ENCODE results near the gene LHX8. TPM values are rescaled to one million over a fixed set of nuclear protein-coding genes. Genes with fewer than 3 reads are reported as not detected.
"Not testable (repeated sequence)": the region's sequence is repeated elsewhere in the genome, so short reads cannot be mapped to it uniquely, and the experiment has no call there.

LHX8 gene
- total and polyA plus RNA-seq, 2 experiments from 2014 or later, result not detected

DNA sequence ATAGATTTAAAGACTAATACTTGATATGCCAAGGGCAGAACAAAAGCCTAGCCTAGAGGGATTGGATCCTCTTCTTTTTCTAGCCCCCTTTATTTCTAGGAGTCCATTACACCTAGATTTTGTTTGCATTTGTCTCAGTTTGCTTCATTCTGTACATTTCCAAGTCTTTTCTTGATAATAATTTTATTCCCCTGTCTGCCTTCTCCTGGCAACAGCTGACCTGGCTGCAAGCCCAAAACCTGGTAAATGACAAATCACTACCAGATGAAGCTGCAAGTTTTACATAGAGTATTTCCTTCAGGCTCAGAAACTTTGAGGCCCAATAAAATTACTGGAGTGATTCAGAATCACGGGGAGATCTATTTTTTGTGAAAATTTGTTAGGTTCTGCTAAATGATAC is 36.5 kb upstream of the LHX8 start:
- DNase-seq, result peak; percentile 27
- TF ChIP-seq EZH2phosphoT487 (IDR thresholded peaks at IDR 0.05; ENCODE audit: insufficient read depth, low read depth) (no peak), EZH2 (IDR thresholded peaks at IDR 0.05; ENCODE audit: insufficient read depth, poor library complexity, severe bottlenecking) (no peak)
- in situ Hi-C loops (cut with MboI), result no loop called here
- no peak overlapping the region for H2AFZ ChIP-seq
- WGBS, 2 experiments (ENCODE audit: low coverage in 1 of 2, low lambda C conversion rate in 2 of 2, missing lambda C conversion rate in 2 of 2), result 0 to 4% methylated on average over 1 of the region's 1 CpG
- H3K36me3 ChIP-seq (ENCODE audit: low read depth), result no peaks in the 10 kb centered on the region
- no peak overlapping the region for H3K9ac ChIP-seq
- no peaks in the 10 kb centered on the region for H4K20me1 ChIP-seq (ENCODE audit: insufficient read depth)
- no peaks in the 10 kb centered on the region for H3F3A ChIP-seq (ENCODE audit: insufficient read depth)
- H3K4me3 ChIP-seq, result no peak overlapping the region
- H3K27me3 ChIP-seq (replicated peaks; ENCODE audit: insufficient read depth), result no peaks in the 10 kb centered on the region
- no peaks in the 10 kb centered on the region for H3K4me1 ChIP-seq (ENCODE audit: insufficient read depth)
- H3K4me2 ChIP-seq (ENCODE audit: unreplicated experiment), result no peak overlapping the region
- no peak overlapping the region for H3K27ac ChIP-seq
- no peaks in the 10 kb centered on the region for H3K9me2 ChIP-seq (ENCODE audit: insufficient read depth)
- H3K79me2 ChIP-seq (ENCODE audit: insufficient read depth), result no peaks in the 10 kb centered on the region
- H3K9me3 ChIP-seq (ENCODE audit: low read depth), result no peaks in the 10 kb centered on the region

DNA sequence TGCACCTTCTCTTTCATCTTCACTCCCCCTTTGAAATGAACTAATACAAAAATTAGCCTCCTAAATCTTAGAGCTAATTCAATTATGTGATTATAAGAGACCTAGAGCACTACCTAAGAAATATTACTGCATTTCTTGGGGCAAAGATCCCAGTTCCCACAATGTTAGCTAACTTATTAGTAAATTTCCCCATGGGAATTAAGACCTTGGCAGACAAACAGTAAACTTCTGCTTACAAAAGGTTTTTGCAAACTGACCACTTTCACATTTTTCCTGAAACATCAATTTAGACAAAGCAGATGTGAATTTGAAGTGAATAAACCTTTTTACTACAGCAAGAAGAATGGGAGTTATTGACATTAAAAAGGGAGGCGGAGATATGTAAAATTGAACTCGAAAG is 34.6 kb upstream of the LHX8 start:
- no peaks in the 10 kb centered on the region for H3K4me1 ChIP-seq (ENCODE audit: insufficient read depth)
- no peak for TF ChIP-seq EZH2 (IDR thresholded peaks at IDR 0.05; ENCODE audit: insufficient read depth, poor library complexity, severe bottlenecking)
- TF ChIP-seq EZH2phosphoT487 (IDR thresholded peaks at IDR 0.05; ENCODE audit: insufficient read depth, low read depth), result no peak
- H3K9me3 ChIP-seq (ENCODE audit: low read depth), result no peaks in the 10 kb centered on the region
- H3K4me3 ChIP-seq, result no peak overlapping the region
- DNase-seq, result no peak
- H3K79me2 ChIP-seq (ENCODE audit: insufficient read depth), result no peaks in the 10 kb centered on the region
- H3K9me2 ChIP-seq (ENCODE audit: insufficient read depth), result no peaks in the 10 kb centered on the region
- no peaks in the 10 kb centered on the region for H3F3A ChIP-seq (ENCODE audit: insufficient read depth)
- H3K9ac ChIP-seq, result no peak overlapping the region
- WGBS, 2 experiments (ENCODE audit: low coverage in 1 of 2, low lambda C conversion rate in 2 of 2, missing lambda C conversion rate in 2 of 2), result 21 to 29% methylated on average over 2 of the region's 2 CpGs
- no peaks in the 10 kb centered on the region for H3K27me3 ChIP-seq (replicated peaks; ENCODE audit: insufficient read depth)
- in situ Hi-C loops (cut with MboI), result no loop called here
- H3K27ac ChIP-seq, result no peak overlapping the region
- H3K4me2 ChIP-seq (ENCODE audit: unreplicated experiment), result no peak overlapping the region
- H3K36me3 ChIP-seq (ENCODE audit: low read depth), result no peaks in the 10 kb centered on the region
- no peak overlapping the region for H2AFZ ChIP-seq
- no peaks in the 10 kb centered on the region for H4K20me1 ChIP-seq (ENCODE audit: insufficient read depth)

DNA sequence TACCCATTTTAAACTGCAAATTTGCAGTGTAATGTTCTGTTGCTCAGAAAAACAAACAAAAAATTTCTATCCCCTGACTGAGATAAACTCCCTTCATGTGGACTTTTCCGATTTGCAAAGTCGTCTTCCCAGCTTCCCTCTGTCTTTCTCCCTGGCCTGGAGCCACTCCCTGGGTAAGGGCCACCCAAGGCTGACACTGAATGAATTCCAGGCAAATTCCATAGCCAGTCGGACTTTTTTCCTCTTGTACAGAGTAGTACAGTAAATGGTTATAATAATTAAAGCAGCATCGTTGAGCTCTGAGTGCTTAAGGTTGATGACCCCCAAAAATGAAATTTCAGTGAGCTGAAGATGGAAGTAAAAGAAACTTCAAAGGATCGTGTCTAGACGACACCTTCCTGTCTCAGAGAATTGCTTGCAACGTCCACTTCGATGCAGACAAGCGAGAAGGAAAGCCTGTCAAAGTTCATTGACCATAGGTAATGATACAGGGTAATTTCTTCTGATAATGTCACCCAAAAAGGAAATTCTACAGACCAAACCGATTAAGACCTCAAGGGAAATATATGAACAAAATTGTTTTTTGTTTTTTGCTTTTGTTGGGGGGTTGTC is 33.6 kb upstream of the LHX8 start:
- Histone ChIP-seq H3K4me1 (ENCODE audit: insufficient read depth) (no peaks in the 10 kb centered on the region), H3K27ac (no peak overlapping the region), H3K4me2 (ENCODE audit: unreplicated experiment) (no peak overlapping the region), H3K27me3 (replicated peaks; ENCODE audit: insufficient read depth) (no peaks in the 10 kb centered on the region), H3K36me3 (ENCODE audit: low read depth) (no peaks in the 10 kb centered on the region), H3F3A (ENCODE audit: insufficient read depth) (no peaks in the 10 kb centered on the region), H2AFZ (no peak overlapping the region), H3K79me2 (ENCODE audit: insufficient read depth) (no peaks in the 10 kb centered on the region), H3K9me3 (ENCODE audit: low read depth) (no peaks in the 10 kb centered on the region), H3K4me3 (no peak overlapping the region), H3K9me2 (ENCODE audit: insufficient read depth) (no peaks in the 10 kb centered on the region), H4K20me1 (ENCODE audit: insufficient read depth) (no peaks in the 10 kb centered on the region), H3K9ac (no peak overlapping the region)
- no peak for DNase-seq
- TF ChIP-seq EZH2 (IDR thresholded peaks at IDR 0.05; ENCODE audit: insufficient read depth, poor library complexity, severe bottlenecking) (no peak), EZH2phosphoT487 (IDR thresholded peaks at IDR 0.05; ENCODE audit: insufficient read depth, low read depth) (no peak)
- WGBS, 2 experiments (ENCODE audit: low coverage in 1 of 2, low lambda C conversion rate in 2 of 2, missing lambda C conversion rate in 2 of 2), result 8 to 11% methylated on average over 10 of the region's 10 CpGs
- in situ Hi-C loops (cut with MboI), result no loop called here

DNA sequence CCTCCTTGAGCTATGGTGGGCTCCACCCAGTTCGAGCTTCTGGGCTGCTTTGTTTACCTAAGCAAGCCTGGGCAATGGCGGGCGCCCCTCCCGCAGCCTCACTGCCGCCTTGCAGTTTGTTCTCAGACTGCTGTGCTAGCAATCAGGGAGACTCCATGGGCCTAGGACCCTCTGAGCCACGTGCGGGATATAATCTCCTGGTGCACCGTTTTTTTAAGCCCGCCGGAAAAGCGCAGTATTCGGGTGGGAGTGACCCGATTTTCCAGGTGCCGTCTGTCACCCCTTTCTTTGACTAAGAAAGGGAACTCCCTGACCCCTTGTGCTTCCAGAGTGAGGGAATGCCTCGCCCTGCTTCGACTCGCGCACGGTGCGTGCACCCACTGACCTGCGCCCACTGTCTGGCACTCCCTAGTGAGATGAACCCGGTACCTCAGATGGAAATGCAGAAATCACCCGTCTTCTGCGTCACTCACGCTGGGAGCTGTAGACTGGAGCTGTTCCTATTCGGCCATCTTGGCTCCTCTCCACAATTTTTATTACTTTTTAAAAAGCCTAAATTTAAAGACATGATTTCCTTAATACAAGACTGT is 21.7 kb upstream of the LHX8 start:
- H3K27ac ChIP-seq; H4K20me1 ChIP-seq (ENCODE audit: insufficient read depth); H2AFZ ChIP-seq; H3K9ac ChIP-seq; H3K4me3 ChIP-seq; H3K9me3 ChIP-seq (ENCODE audit: low read depth); H3K27me3 ChIP-seq (replicated peaks; ENCODE audit: insufficient read depth); DNase-seq; H3K4me1 ChIP-seq (ENCODE audit: insufficient read depth); in situ Hi-C loops (cut with MboI); H3F3A ChIP-seq (ENCODE audit: insufficient read depth); H3K4me2 ChIP-seq (ENCODE audit: unreplicated experiment); H3K9me2 ChIP-seq (ENCODE audit: insufficient read depth); H3K79me2 ChIP-seq (ENCODE audit: insufficient read depth); H3K36me3 ChIP-seq (ENCODE audit: low read depth): not testable (repeated sequence)
- 72 to 75% methylated on average over 24 to 26 of the region's 26 CpGs for WGBS, 2 experiments (ENCODE audit: low coverage in 1 of 2, low lambda C conversion rate in 2 of 2, missing lambda C conversion rate in 2 of 2)

DNA sequence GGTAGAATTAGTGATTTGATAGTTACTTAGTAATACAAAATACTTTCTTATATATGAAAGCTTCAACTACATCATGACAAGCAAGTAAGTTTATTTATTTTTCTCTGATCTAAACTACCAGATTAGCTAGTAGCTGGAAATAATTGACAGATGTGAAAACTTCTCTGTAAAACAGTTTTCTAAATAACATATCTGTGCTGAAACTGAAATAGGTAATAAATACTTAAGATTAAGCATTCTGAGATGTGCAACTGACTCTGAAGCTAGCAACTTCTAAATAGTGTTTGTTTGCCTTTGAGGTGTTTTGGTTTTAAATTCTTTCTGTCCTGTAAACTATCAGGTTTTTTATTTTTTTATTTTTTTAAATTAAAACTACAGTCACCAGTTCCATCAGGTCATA is 18.5 kb upstream of the LHX8 start:
- Histone ChIP-seq H3K9ac (no peak overlapping the region), H3F3A (ENCODE audit: insufficient read depth) (no peaks in the 10 kb centered on the region), H3K4me2 (ENCODE audit: unreplicated experiment) (no peak overlapping the region), H3K4me3 (no peak overlapping the region), H3K9me2 (ENCODE audit: insufficient read depth) (no peaks in the 10 kb centered on the region), H3K79me2 (ENCODE audit: insufficient read depth) (no peaks in the 10 kb centered on the region), H3K27me3 (replicated peaks; ENCODE audit: insufficient read depth) (no peaks in the 10 kb centered on the region), H3K4me1 (ENCODE audit: insufficient read depth) (no peaks in the 10 kb centered on the region), H3K9me3 (ENCODE audit: low read depth) (no peaks in the 10 kb centered on the region), H3K27ac (no peak overlapping the region), H2AFZ (no peak overlapping the region), H4K20me1 (ENCODE audit: insufficient read depth) (no peaks in the 10 kb centered on the region), H3K36me3 (ENCODE audit: low read depth) (no peaks in the 10 kb centered on the region)
- no peak for TF ChIP-seq EZH2phosphoT487 (IDR thresholded peaks at IDR 0.05; ENCODE audit: insufficient read depth, low read depth)
- no peak for TF ChIP-seq EZH2 (IDR thresholded peaks at IDR 0.05; ENCODE audit: insufficient read depth, poor library complexity, severe bottlenecking)
- DNase-seq, result no peak
- in situ Hi-C loops (cut with MboI), result no loop called here

Data from GM23248 (cell line).